RWPE2 (cell line): ENCODE data around the gene UBXN10.

Source experiments
- ATAC-seq: fragments of 200-7000 bp; cut with Tn5 transposase; 3 replicates; pipeline ENCODE4 v1.9.1; 2021; ENCODE audit warnings: low read depth
- DNase-seq: peaks from one replicate; pipeline ENCODE4 v3.0.0-alpha.2; 2020; ENCODE audit warnings: low spot score
- H3K27ac ChIP-seq: fragments of 450-650 bp; 2 replicates; pipeline ENCODE4 v1.5.1; 2017; ENCODE audit warnings: mild to moderate bottlenecking; ENCODE audit not compliant: poor library complexity, severe bottlenecking
- H3K27me3 ChIP-seq: fragments of 250-450 bp; sonication (Bioruptor Pico); 2 replicates; pipeline ENCODE4 v1.5.1; 2021; ENCODE audit warnings: mild to moderate bottlenecking, moderate library complexity; ENCODE audit not compliant: insufficient read depth, poor library complexity, severe bottlenecking
- H3K36me3 ChIP-seq: fragments of 250-450 bp; sonication (Bioruptor Pico); 2 replicates; pipeline ENCODE4 v1.5.1; 2020; ENCODE audit warnings: low read depth, mild to moderate bottlenecking, moderate library complexity
- H3K4me1 ChIP-seq: fragments of 250-450 bp; sonication (Bioruptor Pico); 2 replicates; pipeline ENCODE4 v1.5.1; 2021; ENCODE audit warnings: mild to moderate bottlenecking, moderate library complexity; ENCODE audit not compliant: insufficient read depth, poor library complexity, severe bottlenecking
- H3K4me3 ChIP-seq: fragments of 250-450 bp; sonication (Bioruptor Pico); 2 replicates; pipeline ENCODE4 v1.5.1; 2021; ENCODE audit warnings: mild to moderate bottlenecking, moderate library complexity; ENCODE audit not compliant: severe bottlenecking
- H3K9me3 ChIP-seq: fragments of 250-450 bp; sonication (Bioruptor Pico); 2 replicates; pipeline ENCODE4 v1.5.1; 2021; ENCODE audit warnings: mild to moderate bottlenecking, moderate library complexity; ENCODE audit not compliant: severe bottlenecking
- TF ChIP-seq, protein P1 (sequence below): fragments of 450-650 bp; IDR thresholded peaks from one replicate; pipeline ENCODE4 v1.5.1; 2017; ENCODE audit warnings: mild to moderate bottlenecking, moderate library complexity; ENCODE audit not compliant: poor library complexity, severe bottlenecking

The UBXN10 gene

GRCh38 chr1:20151906-20152598 is 33.8 kb upstream of the UBXN10 start:
- no peaks in the 10 kb centered on the region for H3K4me1 ChIP-seq
- peak; percentile 90 for ATAC-seq
- H3K9me3 ChIP-seq = no peaks in the 10 kb centered on the region
- H3K27ac ChIP-seq = no peak overlapping the region
- DNase-seq = no peak
- H3K4me3 ChIP-seq = peak overlapping the region; percentile 4
- H3K36me3 ChIP-seq = no peaks in the 10 kb centered on the region
- TF ChIP-seq, protein P1, sequence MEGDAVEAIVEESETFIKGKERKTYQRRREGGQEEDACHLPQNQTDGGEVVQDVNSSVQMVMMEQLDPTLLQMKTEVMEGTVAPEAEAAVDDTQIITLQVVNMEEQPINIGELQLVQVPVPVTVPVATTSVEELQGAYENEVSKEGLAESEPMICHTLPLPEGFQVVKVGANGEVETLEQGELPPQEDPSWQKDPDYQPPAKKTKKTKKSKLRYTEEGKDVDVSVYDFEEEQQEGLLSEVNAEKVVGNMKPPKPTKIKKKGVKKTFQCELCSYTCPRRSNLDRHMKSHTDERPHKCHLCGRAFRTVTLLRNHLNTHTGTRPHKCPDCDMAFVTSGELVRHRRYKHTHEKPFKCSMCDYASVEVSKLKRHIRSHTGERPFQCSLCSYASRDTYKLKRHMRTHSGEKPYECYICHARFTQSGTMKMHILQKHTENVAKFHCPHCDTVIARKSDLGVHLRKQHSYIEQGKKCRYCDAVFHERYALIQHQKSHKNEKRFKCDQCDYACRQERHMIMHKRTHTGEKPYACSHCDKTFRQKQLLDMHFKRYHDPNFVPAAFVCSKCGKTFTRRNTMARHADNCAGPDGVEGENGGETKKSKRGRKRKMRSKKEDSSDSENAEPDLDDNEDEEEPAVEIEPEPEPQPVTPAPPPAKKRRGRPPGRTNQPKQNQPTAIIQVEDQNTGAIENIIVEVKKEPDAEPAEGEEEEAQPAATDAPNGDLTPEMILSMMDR = peak; percentile 90
- H3K27me3 ChIP-seq = no peaks in the 10 kb centered on the region

- TF ChIP-seq, protein P1 = peak; percentile 71
- no peak overlapping the region for H3K4me3 ChIP-seq
- DNase-seq (no peak), ATAC-seq (no peak; the same call in 2 of the 3 replicates)
- no peaks in the 10 kb centered on the region for H3K9me3 ChIP-seq
- no peaks in the 10 kb centered on the region for H3K36me3 ChIP-seq
- no peaks in the 10 kb centered on the region for H3K27me3 ChIP-seq
- no peaks in the 10 kb centered on the region for H3K4me1 ChIP-seq
- no peak overlapping the region for H3K27ac ChIP-seq
These were observed 33.3 kb upstream of the UBXN10 start for GRCh38 chr1:20152599-20152930.

GRCh38 chr1:20153000-20153418 is 32.9 kb upstream of the UBXN10 start:
- ATAC-seq (no peak), DNase-seq (no peak)
- Histone ChIP-seq H3K27me3 (no peaks in the 10 kb centered on the region), H3K4me1 (no peaks in the 10 kb centered on the region), H3K9me3 (no peaks in the 10 kb centered on the region), H3K27ac (no peak overlapping the region), H3K4me3 (no peak overlapping the region), H3K36me3 (no peaks in the 10 kb centered on the region)
- TF ChIP-seq, protein P1 = no peak

- H3K27ac ChIP-seq = no peak overlapping the region
- no peaks in the 10 kb centered on the region for H3K9me3 ChIP-seq
- DNase-seq (no peak), ATAC-seq (no peak)
- H3K4me1 ChIP-seq = no peaks in the 10 kb centered on the region
- H3K36me3 ChIP-seq = no peaks in the 10 kb centered on the region
- H3K27me3 ChIP-seq = no peaks in the 10 kb centered on the region
- TF ChIP-seq, protein P1 = no peak
- H3K4me3 ChIP-seq = no peak overlapping the region
These were observed 31.5 kb upstream of the UBXN10 start for GRCh38 chr1:20154301-20154831.

GRCh38 chr1:20158358-20159070 is 27.4 kb upstream of the UBXN10 start:
- DNase-seq (peak; percentile 12), ATAC-seq (no peak)
- Histone ChIP-seq H3K27me3 (no peaks in the 10 kb centered on the region), H3K9me3 (peaks cover 8% of the 10 kb centered on the region), H3K4me1 (no peaks in the 10 kb centered on the region), H3K4me3 (no peak overlapping the region), H3K36me3 (no peaks in the 10 kb centered on the region), H3K27ac (no peak overlapping the region)
- TF ChIP-seq, protein P1 = no peak
